ENCODE data around the gene NCOA1.
"Not testable (repeated sequence)": the region's sequence is repeated elsewhere in the genome, so short reads cannot be mapped to it uniquely, and the experiment has no call there.

NCOA1 gene

GRCh38 chr2:24527536-24527935, 36.5 kb downstream of the NCOA1 start:
- Histone ChIP-seq H3K9ac (ENCODE audit: low read length in 5 of 5) (no peak overlapping the region), H3K36me3 (ENCODE audit: control insufficient read depth in 5 of 5, insufficient read depth in 5 of 5, low read length in 5 of 5) (peaks cover 0 to 2% (median 0%) of the 10 kb centered on the region in 5 donors), H3K27ac (ENCODE audit: low read depth, low read length) (no peak overlapping the region), H3K4me1 (ENCODE audit: control insufficient read depth in 5 of 5, insufficient read depth in 5 of 5, low read length in 5 of 5) (peaks cover 0 to 5% (median 0%) of the 10 kb centered on the region in 5 donors), H3K9me3 (ENCODE audit: control insufficient read depth in 5 of 5, low read length in 5 of 5) (peaks cover 0 to 5% (median 0%) of the 10 kb centered on the region in 5 donors), H3K27me3 (ENCODE audit: control insufficient read depth in 5 of 5, insufficient read depth in 4 of 5, low read length in 5 of 5) (no peaks in the 10 kb centered on the region), H3K4me3 (ENCODE audit: low read depth in 1 of 5, low read length in 5 of 5) (no peak overlapping the region)

DNA sequence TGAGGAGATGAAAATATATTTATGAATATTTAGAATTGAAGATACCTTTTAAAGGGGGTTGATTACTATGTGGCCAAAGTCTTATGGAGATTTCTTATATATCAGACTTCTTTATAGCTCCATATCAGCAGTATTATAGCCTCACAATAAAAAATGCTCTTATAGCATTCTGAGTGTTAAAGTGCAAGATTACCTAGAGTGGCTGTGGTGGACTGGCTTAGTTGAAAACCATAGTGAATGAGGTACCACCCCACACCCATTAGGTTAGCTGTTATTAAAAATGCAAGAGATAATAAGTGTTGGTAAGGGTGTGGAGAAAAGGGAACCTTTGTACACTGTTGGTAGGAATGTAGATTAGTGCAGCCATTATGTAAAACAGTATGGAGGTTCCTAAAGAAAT, 39.7 kb downstream of the NCOA1 start:
- no peaks in the 10 kb centered on the region for H3K36me3 ChIP-seq (ENCODE audit: control insufficient read depth in 5 of 5, insufficient read depth in 5 of 5, low read length in 5 of 5)
- no peak overlapping the region for H3K27ac ChIP-seq (ENCODE audit: low read depth, low read length)
- H3K4me3 ChIP-seq (ENCODE audit: low read depth in 1 of 5, low read length in 5 of 5), result no peak overlapping the region
- H3K9ac ChIP-seq (ENCODE audit: low read length in 5 of 5), result no peak overlapping the region
- no peaks in the 10 kb centered on the region for H3K4me1 ChIP-seq (ENCODE audit: control insufficient read depth in 5 of 5, insufficient read depth in 5 of 5, low read length in 5 of 5)
- H3K27me3 ChIP-seq (ENCODE audit: control insufficient read depth in 5 of 5, insufficient read depth in 4 of 5, low read length in 5 of 5), result no peaks in the 10 kb centered on the region
- peaks cover 0 to 5% (median 0%) of the 10 kb centered on the region in 5 donors for H3K9me3 ChIP-seq (ENCODE audit: control insufficient read depth in 5 of 5, low read length in 5 of 5)

DNA sequence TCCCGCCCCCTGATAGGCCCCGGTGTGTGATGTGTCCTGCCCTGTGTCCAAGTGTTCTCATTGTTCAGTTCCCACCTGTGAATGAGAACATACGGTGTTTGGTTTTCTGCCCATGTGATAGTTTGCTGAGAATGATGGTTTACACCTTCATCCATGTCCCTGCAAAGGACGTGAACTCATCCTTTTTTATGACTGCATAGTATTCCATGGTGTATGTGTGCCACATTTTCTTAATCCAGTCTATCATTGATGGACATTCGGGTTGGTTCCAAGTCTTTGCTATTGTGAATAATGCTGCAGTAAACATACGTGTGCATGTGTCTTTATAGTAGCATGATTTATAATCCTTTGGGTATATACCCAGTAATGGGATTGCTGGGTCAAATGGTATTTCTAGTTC, 40.6 kb downstream of the NCOA1 start:
- H3K36me3 ChIP-seq (ENCODE audit: control insufficient read depth in 5 of 5, insufficient read depth in 5 of 5, low read length in 5 of 5); H3K9ac ChIP-seq (ENCODE audit: low read length in 5 of 5); H3K27me3 ChIP-seq (ENCODE audit: control insufficient read depth in 5 of 5, insufficient read depth in 4 of 5, low read length in 5 of 5); H3K4me1 ChIP-seq (ENCODE audit: control insufficient read depth in 5 of 5, insufficient read depth in 5 of 5, low read length in 5 of 5); H3K27ac ChIP-seq (ENCODE audit: low read depth, low read length); H3K9me3 ChIP-seq (ENCODE audit: control insufficient read depth in 5 of 5, low read length in 5 of 5); H3K4me3 ChIP-seq (ENCODE audit: low read depth in 1 of 5, low read length in 5 of 5): not testable (repeated sequence)

- not testable (repeated sequence) for H3K9ac ChIP-seq (ENCODE audit: low read length in 5 of 5); H3K27ac ChIP-seq (ENCODE audit: low read depth, low read length); H3K9me3 ChIP-seq (ENCODE audit: control insufficient read depth in 5 of 5, low read length in 5 of 5); H3K27me3 ChIP-seq (ENCODE audit: control insufficient read depth in 5 of 5, insufficient read depth in 4 of 5, low read length in 5 of 5); H3K36me3 ChIP-seq (ENCODE audit: control insufficient read depth in 5 of 5, insufficient read depth in 5 of 5, low read length in 5 of 5); H3K4me3 ChIP-seq (ENCODE audit: low read depth in 1 of 5, low read length in 5 of 5); H3K4me1 ChIP-seq (ENCODE audit: control insufficient read depth in 5 of 5, insufficient read depth in 5 of 5, low read length in 5 of 5)
These were observed 41.0 kb downstream of the NCOA1 start for GRCh38 chr2:24532057-24532456.

DNA sequence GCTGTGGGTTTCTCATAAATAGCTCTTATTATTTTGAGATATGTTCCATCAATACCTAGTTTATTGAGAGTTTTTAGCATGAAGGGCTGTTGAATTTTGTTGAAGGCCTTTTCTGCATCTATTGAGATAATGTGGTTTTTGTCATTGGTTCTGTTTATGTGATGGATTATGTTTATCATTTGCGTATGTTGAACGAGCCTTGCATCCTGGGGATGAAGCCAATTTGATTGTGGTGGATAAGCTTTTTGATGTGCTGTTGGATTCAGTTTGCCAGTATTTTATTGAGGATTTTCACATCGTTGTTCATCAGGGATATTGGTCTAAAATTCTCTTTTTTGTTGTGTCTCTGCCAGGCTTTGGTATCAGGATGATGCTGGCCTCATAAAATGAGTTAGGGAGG, 42.5 kb downstream of the NCOA1 start:
- not testable (repeated sequence) for H3K4me1 ChIP-seq (ENCODE audit: control insufficient read depth in 5 of 5, insufficient read depth in 5 of 5, low read length in 5 of 5); H3K27me3 ChIP-seq (ENCODE audit: control insufficient read depth in 5 of 5, insufficient read depth in 4 of 5, low read length in 5 of 5); H3K4me3 ChIP-seq (ENCODE audit: low read depth in 1 of 5, low read length in 5 of 5); H3K27ac ChIP-seq (ENCODE audit: low read depth, low read length); H3K36me3 ChIP-seq (ENCODE audit: control insufficient read depth in 5 of 5, insufficient read depth in 5 of 5, low read length in 5 of 5); H3K9ac ChIP-seq (ENCODE audit: low read length in 5 of 5); H3K9me3 ChIP-seq (ENCODE audit: control insufficient read depth in 5 of 5, low read length in 5 of 5)

DNA sequence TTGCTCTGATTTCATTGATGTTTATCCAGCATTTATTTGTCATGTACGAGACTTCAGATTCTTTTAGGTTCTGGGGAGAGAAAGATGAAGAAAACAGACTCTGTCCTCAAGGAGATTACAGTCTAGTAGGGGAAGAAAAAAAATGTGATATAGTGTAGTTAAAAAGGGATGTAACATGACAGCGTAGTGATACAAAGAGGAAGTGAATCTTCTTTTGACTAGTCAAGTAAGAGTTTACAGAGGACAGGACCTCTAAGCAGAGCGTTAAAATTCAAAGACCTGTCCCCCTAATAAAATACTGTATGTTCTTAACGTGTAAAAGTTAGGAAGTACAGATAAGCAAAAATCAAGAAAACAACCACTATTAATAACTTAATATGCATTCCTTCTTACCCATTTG, 47.7 kb downstream of the NCOA1 start:
- Histone ChIP-seq H3K36me3 (ENCODE audit: control insufficient read depth in 5 of 5, insufficient read depth in 5 of 5, low read length in 5 of 5) (peaks cover 0 to 5% (median 0%) of the 10 kb centered on the region in 5 donors), H3K27me3 (ENCODE audit: control insufficient read depth in 5 of 5, insufficient read depth in 4 of 5, low read length in 5 of 5) (no peaks in the 10 kb centered on the region), H3K4me3 (ENCODE audit: low read depth in 1 of 5, low read length in 5 of 5) (no peak overlapping the region), H3K9me3 (ENCODE audit: control insufficient read depth in 5 of 5, low read length in 5 of 5) (no peaks in the 10 kb centered on the region), H3K27ac (ENCODE audit: low read depth, low read length) (no peak overlapping the region), H3K9ac (ENCODE audit: low read length in 5 of 5) (no peak overlapping the region), H3K4me1 (ENCODE audit: control insufficient read depth in 5 of 5, insufficient read depth in 5 of 5, low read length in 5 of 5) (no peaks in the 10 kb centered on the region)

GRCh38 chr2:24539258-24539657, 48.2 kb downstream of the NCOA1 start:
- no peak overlapping the region for H3K9ac ChIP-seq (ENCODE audit: low read length in 5 of 5)
- no peaks in the 10 kb centered on the region for H3K4me1 ChIP-seq (ENCODE audit: control insufficient read depth in 5 of 5, insufficient read depth in 5 of 5, low read length in 5 of 5)
- peaks cover 0 to 5% (median 0%) of the 10 kb centered on the region in 5 donors for H3K36me3 ChIP-seq (ENCODE audit: control insufficient read depth in 5 of 5, insufficient read depth in 5 of 5, low read length in 5 of 5)
- no peak overlapping the region for H3K27ac ChIP-seq (ENCODE audit: low read depth, low read length)
- no peaks in the 10 kb centered on the region for H3K9me3 ChIP-seq (ENCODE audit: control insufficient read depth in 5 of 5, low read length in 5 of 5)
- no peak overlapping the region for H3K4me3 ChIP-seq (ENCODE audit: low read depth in 1 of 5, low read length in 5 of 5)
- no peaks in the 10 kb centered on the region for H3K27me3 ChIP-seq (ENCODE audit: control insufficient read depth in 5 of 5, insufficient read depth in 4 of 5, low read length in 5 of 5)

- Histone ChIP-seq H3K4me3 (ENCODE audit: low read depth in 1 of 5, low read length in 5 of 5) (no peak overlapping the region), H3K36me3 (ENCODE audit: control insufficient read depth in 5 of 5, insufficient read depth in 5 of 5, low read length in 5 of 5) (peaks cover 0 to 5% (median 0%) of the 10 kb centered on the region in 5 donors), H3K9me3 (ENCODE audit: control insufficient read depth in 5 of 5, low read length in 5 of 5) (peaks cover 0 to 4% (median 0%) of the 10 kb centered on the region in 5 donors), H3K27ac (ENCODE audit: low read depth, low read length) (no peak overlapping the region), H3K4me1 (ENCODE audit: control insufficient read depth in 5 of 5, insufficient read depth in 5 of 5, low read length in 5 of 5) (no peaks in the 10 kb centered on the region), H3K9ac (ENCODE audit: low read length in 5 of 5) (no peak overlapping the region), H3K27me3 (ENCODE audit: control insufficient read depth in 5 of 5, insufficient read depth in 4 of 5, low read length in 5 of 5) (no peaks in the 10 kb centered on the region)
These were observed 49.0 kb downstream of the NCOA1 start for GRCh38 chr2:24540011-24540477.

DNA sequence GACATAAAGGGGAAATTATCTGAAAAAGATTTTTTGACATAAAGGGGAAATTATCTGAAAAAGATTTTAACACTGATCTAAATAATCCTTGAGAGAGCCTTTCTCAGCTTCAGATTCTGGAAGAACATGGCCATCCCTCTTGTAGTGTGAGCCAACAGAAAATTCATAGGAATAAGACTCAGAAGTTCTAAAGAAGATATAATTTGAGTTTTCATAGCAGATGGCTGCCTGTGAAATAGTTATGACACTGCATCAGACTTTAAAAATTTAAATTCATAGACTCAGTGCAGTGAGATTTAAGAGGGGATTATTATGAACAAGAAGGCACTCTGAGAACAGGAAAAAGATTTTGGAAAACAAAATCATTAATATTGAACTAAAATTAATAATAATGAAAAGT, 50.6 kb downstream of the NCOA1 start:
- H3K27me3 ChIP-seq (ENCODE audit: control insufficient read depth in 5 of 5, insufficient read depth in 4 of 5, low read length in 5 of 5), result no peaks in the 10 kb centered on the region
- no peak overlapping the region for H3K27ac ChIP-seq (ENCODE audit: low read depth, low read length)
- H3K4me3 ChIP-seq (ENCODE audit: low read depth in 1 of 5, low read length in 5 of 5), result no peak overlapping the region
- H3K9me3 ChIP-seq (ENCODE audit: control insufficient read depth in 5 of 5, low read length in 5 of 5), result peaks cover 0 to 5% (median 0%) of the 10 kb centered on the region in 5 donors
- H3K9ac ChIP-seq (ENCODE audit: low read length in 5 of 5), result no peak overlapping the region
- H3K4me1 ChIP-seq (ENCODE audit: control insufficient read depth in 5 of 5, insufficient read depth in 5 of 5, low read length in 5 of 5), result peaks cover 0 to under 1% (median 0%) of the 10 kb centered on the region in 5 donors
- H3K36me3 ChIP-seq (ENCODE audit: control insufficient read depth in 5 of 5, insufficient read depth in 5 of 5, low read length in 5 of 5), result peaks cover 0 to 5% (median 0%) of the 10 kb centered on the region in 5 donors

DNA sequence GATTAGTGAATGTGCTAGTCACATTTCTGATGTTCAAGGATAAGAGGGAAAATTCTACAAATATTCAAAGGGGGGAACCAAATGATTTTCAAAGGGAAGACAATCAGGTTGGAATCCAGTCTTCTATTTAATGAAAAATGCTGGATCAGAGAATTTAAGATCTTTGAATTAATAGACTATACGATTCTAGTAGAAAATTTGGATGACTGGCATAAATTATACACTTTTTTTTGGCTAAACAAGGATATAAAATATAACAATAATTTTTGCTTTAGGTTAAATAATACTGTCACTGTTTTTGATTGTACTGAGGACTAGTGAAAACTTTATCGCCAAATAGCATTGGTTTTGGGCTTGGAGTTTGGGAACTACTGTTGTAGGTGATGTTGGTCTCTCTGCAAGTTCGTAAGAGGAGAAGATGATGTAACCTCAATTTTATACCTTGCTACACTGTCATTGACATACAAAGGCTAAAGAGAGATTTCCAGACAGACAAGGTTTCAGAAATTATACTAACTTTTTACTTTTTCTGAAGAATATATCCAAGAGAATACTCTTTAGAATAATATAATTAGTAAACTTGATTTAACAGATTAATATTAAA, 51.3 kb downstream of the NCOA1 start:
- H3K9me3 ChIP-seq (ENCODE audit: control insufficient read depth in 5 of 5, low read length in 5 of 5), result peaks cover 0 to 5% (median 0%) of the 10 kb centered on the region in 5 donors
- no peaks in the 10 kb centered on the region for H3K27me3 ChIP-seq (ENCODE audit: control insufficient read depth in 5 of 5, insufficient read depth in 4 of 5, low read length in 5 of 5)
- no peak overlapping the region for H3K9ac ChIP-seq (ENCODE audit: low read length in 5 of 5)
- H3K36me3 ChIP-seq (ENCODE audit: control insufficient read depth in 5 of 5, insufficient read depth in 5 of 5, low read length in 5 of 5), result no peaks in the 10 kb centered on the region
- peaks cover 0 to 3% (median 0%) of the 10 kb centered on the region in 5 donors for H3K4me1 ChIP-seq (ENCODE audit: control insufficient read depth in 5 of 5, insufficient read depth in 5 of 5, low read length in 5 of 5)
- H3K27ac ChIP-seq (ENCODE audit: low read depth, low read length), result no peak overlapping the region
- H3K4me3 ChIP-seq (ENCODE audit: low read depth in 1 of 5, low read length in 5 of 5), result no peak overlapping the region
